Tibial nerve (tissue), 4 donors: ENCODE measurements around the gene CMIP. TPM values are rescaled to one million over a fixed set of nuclear protein-coding genes. Genes with fewer than 3 reads are reported as not detected.

ENCODE experiments used
- DNase-seq, 2 donors: peaks; one replicate each; pipeline ENCODE4 v3.0.0-alpha.2; 2019; ENCODE audit warnings: low spot score in 2 of 2
- H3K27ac ChIP-seq, 4 donors: fragments of 200-600 bp; sonication (generic) in 3 of 4; one replicate each; pipeline ENCODE4 v1.5.1; 2017 to 2019; ENCODE audit warnings: mild to moderate bottlenecking in 1 of 4
- H3K27me3 ChIP-seq, 2 donors: fragments of 200-600 bp; sonication (generic) in 1 of 2; one replicate each; pipeline versions ENCODE4 v1.5.1 to v1.6.0; 2017 to 2019
- H3K36me3 ChIP-seq, 3 donors: fragments of 200-600 bp; sonication (generic); one replicate each; pipeline ENCODE4 v1.5.1; 2018 to 2019
- H3K4me1 ChIP-seq, 4 donors: fragments of 200-600 bp; sonication (generic) in 3 of 4; one replicate each; pipeline ENCODE4 v1.5.1; 2017 to 2019
- H3K4me3 ChIP-seq, 4 donors: fragments of 200-600 bp; sonication (generic) in 3 of 4; one replicate each; pipeline ENCODE4 v1.5.1; 2017 to 2019; ENCODE audit warnings: mild to moderate bottlenecking in 1 of 4, moderate library complexity in 1 of 4
- H3K9me3 ChIP-seq, 4 donors: fragments of 200-600 bp; sonication (generic) in 3 of 4; one replicate each; pipeline ENCODE4 v1.5.1; 2017 to 2019
- EP300 ChIP-seq, 2 donors: sonication (generic); formaldehyde crosslinking; IDR thresholded peaks; one replicate each; pipeline ENCODE4 v1.6.1; 2017; ENCODE audit warnings: antibody characterized with exemption in 2 of 2, mild to moderate bottlenecking in 1 of 2
- POLR2A ChIP-seq, 2 donors: fragments of 450-650 bp; IDR thresholded peaks; one replicate each; pipeline ENCODE4 v1.6.1; 2017; ENCODE audit warnings: antibody characterized with exemption in 2 of 2, mild to moderate bottlenecking in 2 of 2, moderate library complexity in 2 of 2
- WGBS, 2 donors: methylation state at CpG; one replicate each; pipeline ENCODE4 v1.1.5; 2018; 5-methylcytosine and 5-hydroxymethylcytosine counted together
- total RNA-seq, 4 donors: library from RNA; depleted of rRNA; stranded (reverse); fragments of >200 nt; gene quantifications; one replicate each; pipeline ENCODE4 v1.1.0, GENCODE V29; 2016
- TF ChIP-seq, protein P1 (sequence below), 5 experiments: fragments of 200-600 bp in 3 of 5; fragments of 450-650 bp in 2 of 5; sonication (generic) in 3 of 5; IDR thresholded peaks; one replicate each; pipeline ENCODE4 v1.5.1; 2016 to 2019; ENCODE audit warnings: antibody characterized with exemption in 5 of 5, mild to moderate bottlenecking in 3 of 5, moderate library complexity in 2 of 5

CMIP gene
- total RNA-seq, 4 donors from 2014 or later, result 28.2 to 48.8 (median 31.8) TPM

GRCh38 chr16:81668243-81669097 lies 223.9 kb downstream of the CMIP start:
- Histone ChIP-seq H3K4me3 (no peak overlapping the region), H3K27ac (peak overlapping the region in 1 of 4 donors; percentile 2), H3K27me3 (no peaks in the 10 kb centered on the region), H3K9me3 (no peaks in the 10 kb centered on the region), H3K4me1 (peaks cover 0 to 28% (median 0%) of the 10 kb centered on the region in 4 donors), H3K36me3 (peaks cover 2 to 76% (median 15%) of the 10 kb centered on the region in 3 donors)
- TF ChIP-seq POLR2A (IDR thresholded peaks at IDR 0.05) (no peak), EP300 (IDR thresholded peaks at IDR 0.05) (no peak)
- TF ChIP-seq, protein P1, sequence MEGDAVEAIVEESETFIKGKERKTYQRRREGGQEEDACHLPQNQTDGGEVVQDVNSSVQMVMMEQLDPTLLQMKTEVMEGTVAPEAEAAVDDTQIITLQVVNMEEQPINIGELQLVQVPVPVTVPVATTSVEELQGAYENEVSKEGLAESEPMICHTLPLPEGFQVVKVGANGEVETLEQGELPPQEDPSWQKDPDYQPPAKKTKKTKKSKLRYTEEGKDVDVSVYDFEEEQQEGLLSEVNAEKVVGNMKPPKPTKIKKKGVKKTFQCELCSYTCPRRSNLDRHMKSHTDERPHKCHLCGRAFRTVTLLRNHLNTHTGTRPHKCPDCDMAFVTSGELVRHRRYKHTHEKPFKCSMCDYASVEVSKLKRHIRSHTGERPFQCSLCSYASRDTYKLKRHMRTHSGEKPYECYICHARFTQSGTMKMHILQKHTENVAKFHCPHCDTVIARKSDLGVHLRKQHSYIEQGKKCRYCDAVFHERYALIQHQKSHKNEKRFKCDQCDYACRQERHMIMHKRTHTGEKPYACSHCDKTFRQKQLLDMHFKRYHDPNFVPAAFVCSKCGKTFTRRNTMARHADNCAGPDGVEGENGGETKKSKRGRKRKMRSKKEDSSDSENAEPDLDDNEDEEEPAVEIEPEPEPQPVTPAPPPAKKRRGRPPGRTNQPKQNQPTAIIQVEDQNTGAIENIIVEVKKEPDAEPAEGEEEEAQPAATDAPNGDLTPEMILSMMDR (IDR thresholded peaks at IDR 0.05), result no peak
- WGBS, 2 donors, result 79 to 86% methylated on average over 15 to 19 of the region's 23 CpGs
- DNase-seq, result no peak

GRCh38 chr16:81669473-81670350 lies 225.1 kb downstream of the CMIP start:
- TF ChIP-seq POLR2A (IDR thresholded peaks at IDR 0.05) (no peak), EP300 (IDR thresholded peaks at IDR 0.05) (no peak)
- TF ChIP-seq, protein P1 (IDR thresholded peaks at IDR 0.05), result no peak
- no peak overlapping the region for H3K27ac ChIP-seq
- H3K9me3 ChIP-seq, result no peaks in the 10 kb centered on the region
- no peak for DNase-seq
- H3K27me3 ChIP-seq, result no peaks in the 10 kb centered on the region
- WGBS, 2 donors, result 89 to 92% methylated on average over 23 of the region's 23 CpGs
- no peak overlapping the region for H3K4me3 ChIP-seq
- peaks cover 2 to 74% (median 15%) of the 10 kb centered on the region in 3 donors for H3K36me3 ChIP-seq
- peaks cover 0 to 28% (median 0%) of the 10 kb centered on the region in 4 donors for H3K4me1 ChIP-seq

- Histone ChIP-seq H3K27me3 (no peaks in the 10 kb centered on the region), H3K9me3 (no peaks in the 10 kb centered on the region), H3K4me1 (peaks cover 0 to 15% (median 0%) of the 10 kb centered on the region in 4 donors), H3K4me3 (no peak overlapping the region), H3K27ac (no peak overlapping the region), H3K36me3 (peaks cover 2 to 70% (median 15%) of the 10 kb centered on the region in 3 donors)
- DNase-seq, result no peak
- TF ChIP-seq POLR2A (IDR thresholded peaks at IDR 0.05) (no peak), EP300 (IDR thresholded peaks at IDR 0.05) (no peak)
- TF ChIP-seq, protein P1 (IDR thresholded peaks at IDR 0.05), result no peak
- WGBS, 2 donors, result 91 to 94% methylated on average over 11 to 13 of the region's 14 CpGs
Measured at GRCh38 chr16:81671738-81672597, 227.4 kb downstream of the CMIP start.

GRCh38 chr16:81673432-81673831 lies 228.8 kb downstream of the CMIP start:
- peaks cover 0 to 8% (median 0%) of the 10 kb centered on the region in 4 donors for H3K4me1 ChIP-seq
- no peak for DNase-seq
- peaks cover 2 to 75% (median 15%) of the 10 kb centered on the region in 3 donors for H3K36me3 ChIP-seq
- no peak for TF ChIP-seq EP300 (IDR thresholded peaks at IDR 0.05)
- TF ChIP-seq, protein P1 (IDR thresholded peaks at IDR 0.05), result no peak
- no peak for TF ChIP-seq POLR2A (IDR thresholded peaks at IDR 0.05)
- WGBS, 2 donors, result 85 to 89% methylated on average over 7 of the region's 7 CpGs
- H3K27ac ChIP-seq, result no peak overlapping the region
- H3K9me3 ChIP-seq, result no peaks in the 10 kb centered on the region
- no peak overlapping the region for H3K4me3 ChIP-seq
- no peaks in the 10 kb centered on the region for H3K27me3 ChIP-seq
